SK-N-SH (cell line): Measurements from ENCODE around the gene SLC8B1. TPM values are rescaled to one million over a fixed set of nuclear protein-coding genes. Genes with fewer than 3 reads are reported as not detected.

Experiments
- CTCF ChIA-PET: fragments of 300-600, 350-600 bp; formaldehyde crosslinking; extraction: SDS; loops from one replicate; lab custom pipeline; 2021; lab: Yijun Ruan, JAX
- POLR2A ChIA-PET: fragments of 350-600 bp; sonication (Branson Sonifier 250); formaldehyde crosslinking; extraction: SDS; loops from one replicate; lab custom pipeline; 2020; ENCODE audit warnings: antibody characterized with exemption, inconsistent platforms; lab: Yijun Ruan, JAX
- DNase-seq: peaks from one replicate; pipeline ENCODE4 v3.0.0; 2012
- H2AFZ ChIP-seq: fragments of 200-600 bp; sonication (generic); 2 replicates; pipeline ENCODE4 v1.8.1; 2016; ENCODE audit warnings: antibody characterized with exemption, mild to moderate bottlenecking, low read depth
- H3F3A ChIP-seq: fragments of 200-600 bp; sonication (generic); replicated peaks from 2 replicates; pipeline ENCODE3; 2016; ENCODE audit warnings: antibody characterized with exemption, mild to moderate bottlenecking; ENCODE audit not compliant: insufficient read depth
- H3K27ac ChIP-seq, 2 experiments: fragments of 200-500 bp in 1 of 2; fragments of 200-600 bp in 1 of 2; sonication (Bioruptor generic) in 1 of 2; sonication (generic), shearing (Covaris generic) in 1 of 2; 2 replicates each; pipeline versions ENCODE4 v1.5.1 to v1.6.1; 2014 to 2016; ENCODE audit warnings: low read depth in 2 of 2, inconsistent platforms in 1 of 2, low read length in 1 of 2, mild to moderate bottlenecking in 1 of 2, mixed read lengths in 1 of 2
- H3K27me3 ChIP-seq: fragments of 200-600 bp; sonication (generic), shearing (Covaris generic); 2 replicates; pipeline ENCODE4 v1.6.1; 2016; ENCODE audit warnings: mixed run types; ENCODE audit not compliant: insufficient read depth
- H3K36me3 ChIP-seq, 2 experiments: fragments of 200-500 bp in 1 of 2; fragments of 200-600 bp in 1 of 2; sonication (Bioruptor generic) in 1 of 2; sonication (generic) in 1 of 2; replicated peaks in 1 of 2; 2 replicates each; pipeline versions ENCODE3 to v1.5.1; 2014 to 2016; ENCODE audit warnings: low read length in 1 of 2, mild to moderate bottlenecking in 1 of 2; ENCODE audit not compliant: insufficient read depth in 2 of 2, control insufficient read depth in 1 of 2
- H3K4me1 ChIP-seq, 2 experiments: fragments of 200-500 bp in 1 of 2; fragments of 200-600 bp in 1 of 2; sonication (Bioruptor generic) in 1 of 2; sonication (generic), shearing (Covaris generic) in 1 of 2; 2 replicates each; pipeline versions ENCODE4 v1.5.1 to v1.6.1; 2014 to 2016; ENCODE audit warnings: low read depth in 1 of 2, low read length in 1 of 2, mixed run types in 1 of 2; ENCODE audit not compliant: insufficient read depth in 2 of 2, control insufficient read depth in 1 of 2
- H3K4me2 ChIP-seq: fragments of 200-600 bp; sonication (generic), shearing (Covaris generic); 2 replicates; pipeline ENCODE4 v1.6.1; 2017; ENCODE audit warnings: mixed run types
- H3K4me3 ChIP-seq, 2 experiments: fragments of 200-500 bp in 1 of 2; fragments of 200-600 bp in 1 of 2; sonication (Bioruptor generic) in 1 of 2; sonication (generic), shearing (Covaris generic) in 1 of 2; 2 replicates each; pipeline versions ENCODE4 v1.5.1 to v1.8.1; 2014 to 2016; ENCODE audit warnings: low read depth in 2 of 2, inconsistent platforms in 1 of 2, low read length in 1 of 2, mild to moderate bottlenecking in 1 of 2, mixed read lengths in 1 of 2, moderate library complexity in 1 of 2
- H3K79me2 ChIP-seq: fragments of 200-600 bp; sonication (generic); 2 replicates; pipeline ENCODE4 v1.8.1; 2017; ENCODE audit warnings: mild to moderate bottlenecking; ENCODE audit not compliant: insufficient read depth
- H3K9ac ChIP-seq: fragments of 200-600 bp; sonication (generic); 2 replicates; pipeline ENCODE4 v1.6.1; 2017; ENCODE audit warnings: mixed run types
- H3K9me2 ChIP-seq: fragments of 200-600 bp; sonication (generic); 2 replicates; pipeline ENCODE4 v1.6.1; 2017; ENCODE audit warnings: mixed run types
- H3K9me3 ChIP-seq: fragments of 200-600 bp; sonication (generic); 2 replicates; pipeline ENCODE4 v1.6.1; 2017; ENCODE audit warnings: mixed run types, mild to moderate bottlenecking, moderate library complexity
- H4K20me1 ChIP-seq: fragments of 200-600 bp; sonication (generic); 2 replicates; pipeline ENCODE4 v1.6.1; 2017; ENCODE audit warnings: mild to moderate bottlenecking, mixed run types; ENCODE audit not compliant: insufficient read depth
- ELF1 ChIP-seq: IDR thresholded peaks from 2 replicates; pipeline ENCODE4 v1.4.0; 2012
- FOXM1 ChIP-seq: IDR thresholded peaks from 2 replicates; pipeline ENCODE4 v1.4.0; 2012; ENCODE audit warnings: low read depth, mild to moderate bottlenecking
- GABPA ChIP-seq: IDR thresholded peaks from 2 replicates; pipeline ENCODE4 v1.4.0; 2012; ENCODE audit warnings: low read depth, mild to moderate bottlenecking
- GATA2 ChIP-seq: sonication (generic); formaldehyde crosslinking; IDR thresholded peaks from 2 replicates; pipeline ENCODE4 v1.5.0; 2020; ENCODE audit warnings: mild to moderate bottlenecking, missing genetic modification reagents
- MEF2A ChIP-seq: IDR thresholded peaks from 2 replicates; pipeline ENCODE4 v1.4.0; 2012; ENCODE audit warnings: low read depth, borderline replicate concordance
- MXI1 ChIP-seq: IDR thresholded peaks from 2 replicates; pipeline ENCODE4 v1.6.1; 2012; ENCODE audit warnings: mild to moderate bottlenecking, low read depth, low read length, improper control_type of control experiment
- RXRA ChIP-seq: IDR thresholded peaks from 2 replicates; pipeline ENCODE4 v1.4.0; 2012; ENCODE audit warnings: low read depth, mild to moderate bottlenecking, borderline replicate concordance
- WGBS: methylation state at CpG from one replicate; pipeline ENCODE4 v1.1.6; 2017; ENCODE audit warnings: low lambda C conversion rate; 5-methylcytosine and 5-hydroxymethylcytosine counted together
- polyA plus RNA-seq, 3 experiments: library from polyadenylated mRNA; depleted of rRNA; stranded (reverse); fragments of >200 nt; gene quantifications; 2 replicates each; pipeline ENCODE4 v1.2.3, GENCODE V29; 2012
- TF ChIP-seq, protein P1 (sequence below): IDR thresholded peaks from 2 replicates; pipeline ENCODE4 v1.4.0; 2012; ENCODE audit warnings: low read depth, borderline replicate concordance
- TF ChIP-seq, protein P2 (sequence below): fragments of 150-350 bp; IDR thresholded peaks from 2 replicates; pipeline ENCODE4 v1.6.1; 2016; ENCODE audit warnings: mild to moderate bottlenecking, low read depth, low read length

Gene SLC8B1
- polyA plus RNA-seq, 1 of the 3 experiments (the other 2 are of a cell fraction) = 12.0 TPM

DNA sequence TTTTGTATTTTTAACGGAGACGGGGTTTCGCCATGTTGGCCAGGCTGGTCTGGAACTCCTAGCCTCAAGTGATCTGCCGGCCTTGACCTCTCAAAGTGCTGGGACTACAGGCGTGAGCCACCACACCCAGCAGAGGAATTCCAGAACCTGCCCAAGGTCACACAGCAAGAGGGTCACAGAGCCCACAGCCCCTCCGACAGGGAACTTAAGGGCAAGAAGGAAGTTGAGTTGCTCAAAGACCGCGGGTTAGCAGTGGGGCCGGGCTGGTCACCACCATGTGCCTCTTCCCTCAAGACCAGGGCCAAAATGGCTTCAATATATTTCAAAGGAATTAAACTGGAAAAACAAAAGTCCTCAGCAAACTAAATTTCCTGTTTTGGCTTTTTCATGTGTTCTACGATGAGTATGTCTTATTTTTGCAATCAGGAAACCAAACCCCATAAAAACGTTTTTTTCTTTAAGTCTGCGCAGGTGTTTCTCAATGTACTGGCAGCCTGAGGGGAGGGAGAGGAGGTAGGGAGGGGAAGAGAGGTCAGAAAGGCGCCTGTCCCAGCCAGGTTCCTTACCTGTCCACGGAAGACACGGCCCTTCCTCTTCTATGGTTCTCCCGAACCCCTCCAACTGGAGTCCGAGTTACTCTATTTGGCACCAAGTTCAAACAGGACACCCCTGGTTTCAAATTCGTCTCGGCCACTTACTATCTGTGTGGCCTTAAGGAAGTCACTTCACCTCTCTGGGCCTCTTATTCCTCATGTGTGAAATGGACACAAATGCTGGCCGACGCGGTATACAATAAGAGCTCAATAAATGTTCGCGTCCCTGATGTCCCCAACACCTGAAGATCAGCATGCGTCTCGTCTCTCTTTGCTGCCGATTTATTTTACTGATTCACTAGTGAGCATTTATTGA, 778 bp downstream of the SLC8B1 start:
- Histone ChIP-seq H3K27ac (peak overlapping the region in 1 of 2 experiments; percentile 51; a peak in 1 of 4 replicates), H4K20me1 (no peaks in the 10 kb centered on the region), H3K4me1 (peaks cover 0 to 13% of the 10 kb centered on the region in 2 experiments; a peak in 1 of 4 replicates), H3K9me3 (no peaks in the 10 kb centered on the region), H3K4me2 (peak overlapping the region; percentile 94), H3K9ac (peak overlapping the region; percentile 71), H3K4me3 (peak overlapping the region; percentile 63 to 76), H3K79me2 (no peaks in the 10 kb centered on the region), H3F3A (no peaks in the 10 kb centered on the region), H3K9me2 (no peaks in the 10 kb centered on the region), H3K36me3 (no peaks in the 10 kb centered on the region), H2AFZ (peak overlapping the region; percentile 87), H3K27me3 (no peaks in the 10 kb centered on the region)
- ChIA-PET CTCF (interaction anchor here (0.8 to 1.1 kb wide), 2 partner anchors 13 to 121 kb away, joined by 3 to 4 read pairs; no protein-coding TSS in a partner anchor), POLR2A (interaction anchor here (0.5 kb wide), 1 partner anchor 88 kb away, joined by 3 read pairs; the partner anchor contains the start of gene SDSL)
- DNase-seq = no peak
- TF ChIP-seq RXRA = no peak
- TF ChIP-seq MXI1 = no peak
- TF ChIP-seq, protein P1, sequence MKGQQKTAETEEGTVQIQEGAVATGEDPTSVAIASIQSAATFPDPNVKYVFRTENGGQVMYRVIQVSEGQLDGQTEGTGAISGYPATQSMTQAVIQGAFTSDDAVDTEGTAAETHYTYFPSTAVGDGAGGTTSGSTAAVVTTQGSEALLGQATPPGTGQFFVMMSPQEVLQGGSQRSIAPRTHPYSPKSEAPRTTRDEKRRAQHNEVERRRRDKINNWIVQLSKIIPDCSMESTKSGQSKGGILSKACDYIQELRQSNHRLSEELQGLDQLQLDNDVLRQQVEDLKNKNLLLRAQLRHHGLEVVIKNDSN = no peak
- TF ChIP-seq FOXM1 = no peak
- TF ChIP-seq, protein P2, sequence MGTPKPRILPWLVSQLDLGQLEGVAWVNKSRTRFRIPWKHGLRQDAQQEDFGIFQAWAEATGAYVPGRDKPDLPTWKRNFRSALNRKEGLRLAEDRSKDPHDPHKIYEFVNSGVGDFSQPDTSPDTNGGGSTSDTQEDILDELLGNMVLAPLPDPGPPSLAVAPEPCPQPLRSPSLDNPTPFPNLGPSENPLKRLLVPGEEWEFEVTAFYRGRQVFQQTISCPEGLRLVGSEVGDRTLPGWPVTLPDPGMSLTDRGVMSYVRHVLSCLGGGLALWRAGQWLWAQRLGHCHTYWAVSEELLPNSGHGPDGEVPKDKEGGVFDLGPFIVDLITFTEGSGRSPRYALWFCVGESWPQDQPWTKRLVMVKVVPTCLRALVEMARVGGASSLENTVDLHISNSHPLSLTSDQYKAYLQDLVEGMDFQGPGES = no peak
- WGBS = 51% methylated on average over 27 of the region's 27 CpGs

DNA sequence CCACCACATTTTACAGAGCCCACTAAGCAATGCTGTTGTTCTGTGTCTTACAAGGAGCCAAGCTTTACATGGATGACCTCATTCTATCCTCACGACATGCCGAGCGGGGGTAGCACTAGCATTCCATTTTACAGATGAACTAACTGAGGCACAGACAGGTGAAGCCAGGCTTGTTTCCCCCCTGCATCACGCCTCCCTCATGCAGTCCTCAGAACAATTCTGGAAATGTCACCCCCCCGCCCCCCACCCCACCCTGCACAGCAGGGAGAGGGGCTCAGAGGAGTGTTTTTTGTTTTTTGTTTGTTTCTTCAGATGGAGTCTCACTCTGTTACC, 1.5 kb downstream of the SLC8B1 start:
- Histone ChIP-seq H3K4me2 (no peak overlapping the region), H3K9me2 (no peaks in the 10 kb centered on the region), H3K4me3 (no peak overlapping the region), H3K79me2 (no peaks in the 10 kb centered on the region), H3K36me3 (no peaks in the 10 kb centered on the region), H2AFZ (no peak overlapping the region), H3K4me1 (peaks cover 0 to 13% of the 10 kb centered on the region in 2 experiments; a peak in 1 of 4 replicates), H3K27me3 (no peaks in the 10 kb centered on the region)
- POLR2A ChIA-PET = no interaction called here
- CTCF ChIA-PET = interaction anchor here (0.9 to 1.1 kb wide), 2 partner anchors 14 to 92 kb away, joined by 4 read pairs; no protein-coding TSS in a partner anchor
- 88% methylated on average over 3 of the region's 5 CpGs for WGBS
- no peak for TF ChIP-seq MXI1
- no peak for TF ChIP-seq ELF1
- no peak for TF ChIP-seq GABPA
- TF ChIP-seq, protein P2 = no peak
- TF ChIP-seq GATA2 (CRISPR knock-in tag) = no peak
- TF ChIP-seq MEF2A = no peak
- TF ChIP-seq, all 33 proteins: peak for 0
- no peaks in the 10 kb centered on the region for H3K9me3 ChIP-seq
- H4K20me1 ChIP-seq = no peaks in the 10 kb centered on the region
- H3K9ac ChIP-seq = no peak overlapping the region
- no peak for DNase-seq
- H3F3A ChIP-seq = no peaks in the 10 kb centered on the region
- no peak overlapping the region for H3K27ac ChIP-seq
